ENCODE measurements around the gene MYH14. TPM values are rescaled to one million over a fixed set of nuclear protein-coding genes. Genes with fewer than 3 reads are reported as not detected.

Gene MYH14
- total and polyA plus RNA-seq, 9 of the 15 experiments (the other 6 are each of a cell fraction or from before 2014, with no cell fraction given) = 0.04 to 0.86 (median 0.19) TPM; not detected in 2

DNA sequence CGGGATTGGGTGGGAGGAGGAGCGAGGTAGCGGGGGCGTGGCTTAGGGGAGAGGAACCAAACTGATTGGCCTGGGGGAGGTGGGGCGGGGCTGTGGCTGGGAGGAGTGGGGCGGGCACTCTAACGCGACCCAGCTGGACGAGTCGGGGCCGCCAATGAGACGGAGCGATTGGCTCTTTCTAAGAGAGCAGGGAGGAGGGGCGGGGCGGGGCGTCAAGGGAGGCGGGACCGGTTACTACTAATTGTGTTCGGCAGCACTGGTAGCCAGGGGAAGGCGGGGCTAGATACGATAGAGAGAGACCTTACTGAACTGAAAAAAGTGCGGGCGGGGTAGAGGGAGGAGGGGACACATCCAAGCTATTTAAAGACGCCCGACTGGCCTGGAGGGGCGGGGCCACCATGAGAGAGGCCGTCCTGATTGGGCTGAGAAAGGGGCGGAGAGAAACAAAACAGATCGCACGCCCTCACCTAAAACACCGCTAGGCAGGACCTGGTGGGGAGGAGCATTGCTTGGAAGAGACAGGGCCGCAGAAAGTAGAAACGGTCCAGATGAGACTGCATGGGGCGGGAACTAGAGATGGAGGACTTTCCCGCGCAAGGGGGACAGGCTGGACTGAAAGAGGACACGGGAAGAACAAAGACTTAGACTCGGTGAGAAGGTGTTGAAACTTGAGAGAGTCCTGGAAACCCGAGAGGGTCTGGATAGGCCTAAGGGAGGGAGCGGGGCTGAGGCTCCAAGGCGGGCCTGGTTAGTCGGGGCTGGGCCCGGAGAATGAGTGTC, 125.9 kb downstream of the MYH14 start, which contains the start of gene KCNC3 (continued):
- TF ChIP-seq SP1 (CRISPR knock-in tag; IDR thresholded peaks at IDR 0.05) = peak; percentile 81
- peak; percentile 93 for TF ChIP-seq E2F3 (CRISPR knock-in tag; IDR thresholded peaks at IDR 0.05)
- 0 out of 4 replicates have a peak, but pooled peaks of 1 of the 2 experiments have one; percentile 44 for TF ChIP-seq CSDE1 (IDR thresholded peaks at IDR 0.05)
- peak; percentile 65; the same call in 1 of the 2 replicates for TF ChIP-seq ZNF695 (CRISPR knock-in tag; IDR thresholded peaks at IDR 0.05)
- TF ChIP-seq MEIS2 (IDR thresholded peaks at IDR 0.05; ENCODE audit: partially characterized antibody) = peak; percentile 3
- TF ChIP-seq HDGF (IDR thresholded peaks at IDR 0.05) = no peak
- peak; percentile 23; the same call in 1 of the 2 replicates for TF ChIP-seq NFIC (IDR thresholded peaks at IDR 0.05)
- TF ChIP-seq FOXM1 (IDR thresholded peaks at IDR 0.05; ENCODE audit: low read depth) = 0 out of 2 replicates have a peak, but pooled peaks have one; percentile 13
- TF ChIP-seq FOXM1 (CRISPR knock-in tag; IDR thresholded peaks at IDR 0.05; ENCODE audit: low read depth) = no peak
- TF ChIP-seq ESRRA (IDR thresholded peaks at IDR 0.05; ENCODE audit: borderline replicate concordance, low read depth) = 0 out of 2 replicates have a peak, but pooled peaks have one; percentile 16
- TF ChIP-seq ZC3H11A (IDR thresholded peaks at IDR 0.05; ENCODE audit: low read depth, low read length) = no peak
- TF ChIP-seq NEUROD1 (IDR thresholded peaks at IDR 0.05; ENCODE audit: borderline replicate concordance, low read depth, low read length, partially characterized antibody) = peak; percentile 59
- TF ChIP-seq, protein P1, sequence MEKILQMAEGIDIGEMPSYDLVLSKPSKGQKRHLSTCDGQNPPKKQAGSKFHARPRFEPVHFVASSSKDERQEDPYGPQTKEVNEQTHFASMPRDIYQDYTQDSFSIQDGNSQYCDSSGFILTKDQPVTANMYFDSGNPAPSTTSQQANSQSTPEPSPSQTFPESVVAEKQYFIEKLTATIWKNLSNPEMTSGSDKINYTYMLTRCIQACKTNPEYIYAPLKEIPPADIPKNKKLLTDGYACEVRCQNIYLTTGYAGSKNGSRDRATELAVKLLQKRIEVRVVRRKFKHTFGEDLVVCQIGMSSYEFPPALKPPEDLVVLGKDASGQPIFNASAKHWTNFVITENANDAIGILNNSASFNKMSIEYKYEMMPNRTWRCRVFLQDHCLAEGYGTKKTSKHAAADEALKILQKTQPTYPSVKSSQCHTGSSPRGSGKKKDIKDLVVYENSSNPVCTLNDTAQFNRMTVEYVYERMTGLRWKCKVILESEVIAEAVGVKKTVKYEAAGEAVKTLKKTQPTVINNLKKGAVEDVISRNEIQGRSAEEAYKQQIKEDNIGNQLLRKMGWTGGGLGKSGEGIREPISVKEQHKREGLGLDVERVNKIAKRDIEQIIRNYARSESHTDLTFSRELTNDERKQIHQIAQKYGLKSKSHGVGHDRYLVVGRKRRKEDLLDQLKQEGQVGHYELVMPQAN (IDR thresholded peaks at IDR 0.05; ENCODE audit: borderline replicate concordance) = peak; percentile 68
- TF ChIP-seq LEF1 (IDR thresholded peaks at IDR 0.05) = 0 out of 2 replicates have a peak, but pooled peaks have one; percentile 48
- peak; percentile 45; the same call in 1 of the 2 replicates for TF ChIP-seq PHB2 (IDR thresholded peaks at IDR 0.05; ENCODE audit: low read depth)
- TF ChIP-seq CBFA2T2 (conservative IDR thresholded peaks at IDR 0.05) = no peak
- TF ChIP-seq, protein P2, sequence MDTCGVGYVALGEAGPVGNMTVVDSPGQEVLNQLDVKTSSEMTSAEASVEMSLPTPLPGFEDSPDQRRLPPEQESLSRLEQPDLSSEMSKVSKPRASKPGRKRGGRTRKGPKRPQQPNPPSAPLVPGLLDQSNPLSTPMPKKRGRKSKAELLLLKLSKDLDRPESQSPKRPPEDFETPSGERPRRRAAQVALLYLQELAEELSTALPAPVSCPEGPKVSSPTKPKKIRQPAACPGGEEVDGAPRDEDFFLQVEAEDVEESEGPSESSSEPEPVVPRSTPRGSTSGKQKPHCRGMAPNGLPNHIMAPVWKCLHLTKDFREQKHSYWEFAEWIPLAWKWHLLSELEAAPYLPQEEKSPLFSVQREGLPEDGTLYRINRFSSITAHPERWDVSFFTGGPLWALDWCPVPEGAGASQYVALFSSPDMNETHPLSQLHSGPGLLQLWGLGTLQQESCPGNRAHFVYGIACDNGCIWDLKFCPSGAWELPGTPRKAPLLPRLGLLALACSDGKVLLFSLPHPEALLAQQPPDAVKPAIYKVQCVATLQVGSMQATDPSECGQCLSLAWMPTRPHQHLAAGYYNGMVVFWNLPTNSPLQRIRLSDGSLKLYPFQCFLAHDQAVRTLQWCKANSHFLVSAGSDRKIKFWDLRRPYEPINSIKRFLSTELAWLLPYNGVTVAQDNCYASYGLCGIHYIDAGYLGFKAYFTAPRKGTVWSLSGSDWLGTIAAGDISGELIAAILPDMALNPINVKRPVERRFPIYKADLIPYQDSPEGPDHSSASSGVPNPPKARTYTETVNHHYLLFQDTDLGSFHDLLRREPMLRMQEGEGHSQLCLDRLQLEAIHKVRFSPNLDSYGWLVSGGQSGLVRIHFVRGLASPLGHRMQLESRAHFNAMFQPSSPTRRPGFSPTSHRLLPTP (IDR thresholded peaks at IDR 0.05; ENCODE audit: borderline replicate concordance, extremely low read depth, insufficient read length) = no peak
- TF ChIP-seq, protein P3, sequence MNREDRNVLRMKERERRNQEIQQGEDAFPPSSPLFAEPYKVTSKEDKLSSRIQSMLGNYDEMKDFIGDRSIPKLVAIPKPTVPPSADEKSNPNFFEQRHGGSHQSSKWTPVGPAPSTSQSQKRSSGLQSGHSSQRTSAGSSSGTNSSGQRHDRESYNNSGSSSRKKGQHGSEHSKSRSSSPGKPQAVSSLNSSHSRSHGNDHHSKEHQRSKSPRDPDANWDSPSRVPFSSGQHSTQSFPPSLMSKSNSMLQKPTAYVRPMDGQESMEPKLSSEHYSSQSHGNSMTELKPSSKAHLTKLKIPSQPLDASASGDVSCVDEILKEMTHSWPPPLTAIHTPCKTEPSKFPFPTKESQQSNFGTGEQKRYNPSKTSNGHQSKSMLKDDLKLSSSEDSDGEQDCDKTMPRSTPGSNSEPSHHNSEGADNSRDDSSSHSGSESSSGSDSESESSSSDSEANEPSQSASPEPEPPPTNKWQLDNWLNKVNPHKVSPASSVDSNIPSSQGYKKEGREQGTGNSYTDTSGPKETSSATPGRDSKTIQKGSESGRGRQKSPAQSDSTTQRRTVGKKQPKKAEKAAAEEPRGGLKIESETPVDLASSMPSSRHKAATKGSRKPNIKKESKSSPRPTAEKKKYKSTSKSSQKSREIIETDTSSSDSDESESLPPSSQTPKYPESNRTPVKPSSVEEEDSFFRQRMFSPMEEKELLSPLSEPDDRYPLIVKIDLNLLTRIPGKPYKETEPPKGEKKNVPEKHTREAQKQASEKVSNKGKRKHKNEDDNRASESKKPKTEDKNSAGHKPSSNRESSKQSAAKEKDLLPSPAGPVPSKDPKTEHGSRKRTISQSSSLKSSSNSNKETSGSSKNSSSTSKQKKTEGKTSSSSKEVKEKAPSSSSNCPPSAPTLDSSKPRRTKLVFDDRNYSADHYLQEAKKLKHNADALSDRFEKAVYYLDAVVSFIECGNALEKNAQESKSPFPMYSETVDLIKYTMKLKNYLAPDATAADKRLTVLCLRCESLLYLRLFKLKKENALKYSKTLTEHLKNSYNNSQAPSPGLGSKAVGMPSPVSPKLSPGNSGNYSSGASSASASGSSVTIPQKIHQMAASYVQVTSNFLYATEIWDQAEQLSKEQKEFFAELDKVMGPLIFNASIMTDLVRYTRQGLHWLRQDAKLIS (CRISPR knock-in tag; IDR thresholded peaks at IDR 0.05) = no peak
- no peak for TF ChIP-seq HNRNPK (IDR thresholded peaks at IDR 0.05; ENCODE audit: low read depth, low read length, poor library complexity, severe bottlenecking)
- peak; percentile 71; the same call in 1 of the 2 replicates for TF ChIP-seq CAMTA2 (CRISPR knock-in tag; conservative IDR thresholded peaks at IDR 0.05)

Data from K562 (cell line).